AG09309 (cell line): ENCODE data around the gene PARK7.

ENCODE experiments used
- DNase-seq: peaks from one replicate; pipeline ENCODE4 v3.0.0-alpha.2; 2010; ENCODE audit warnings: low read depth
- H3K4me3 ChIP-seq: 2 replicates; pipeline ENCODE4 v1.5.1; 2011; ENCODE audit warnings: mild to moderate bottlenecking, low read depth, low read length, moderate library complexity; ENCODE audit not compliant: control insufficient read depth
- TF ChIP-seq, protein P1 (sequence below): IDR thresholded peaks from 2 replicates; pipeline ENCODE4 v1.5.1; 2011; ENCODE audit warnings: mild to moderate bottlenecking, low read depth, low read length, inconsistent platforms; ENCODE audit not compliant: insufficient read depth, control insufficient read depth; ENCODE audit errors: missing control alignments

The PARK7 gene

DNA sequence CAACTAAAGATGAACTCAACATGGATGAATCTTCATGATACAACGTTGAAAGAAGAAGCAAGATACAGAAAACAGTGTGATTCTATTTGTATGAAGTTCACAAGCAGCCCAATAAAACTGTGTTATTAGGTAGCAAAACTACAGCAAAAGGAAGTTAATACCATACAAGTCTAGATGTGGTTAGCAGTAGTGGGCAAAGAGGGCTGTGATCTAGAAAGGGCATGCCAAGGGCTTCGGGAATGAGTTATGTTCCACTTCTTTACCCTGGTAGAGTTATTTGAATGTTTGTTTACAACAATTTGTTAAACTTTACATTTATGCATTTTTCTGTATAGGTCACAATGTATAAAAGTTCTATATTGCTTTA is 30.1 kb upstream of the PARK7 start:
- H3K4me3 ChIP-seq = no peak overlapping the region
- DNase-seq = no peak
- TF ChIP-seq, protein P1, sequence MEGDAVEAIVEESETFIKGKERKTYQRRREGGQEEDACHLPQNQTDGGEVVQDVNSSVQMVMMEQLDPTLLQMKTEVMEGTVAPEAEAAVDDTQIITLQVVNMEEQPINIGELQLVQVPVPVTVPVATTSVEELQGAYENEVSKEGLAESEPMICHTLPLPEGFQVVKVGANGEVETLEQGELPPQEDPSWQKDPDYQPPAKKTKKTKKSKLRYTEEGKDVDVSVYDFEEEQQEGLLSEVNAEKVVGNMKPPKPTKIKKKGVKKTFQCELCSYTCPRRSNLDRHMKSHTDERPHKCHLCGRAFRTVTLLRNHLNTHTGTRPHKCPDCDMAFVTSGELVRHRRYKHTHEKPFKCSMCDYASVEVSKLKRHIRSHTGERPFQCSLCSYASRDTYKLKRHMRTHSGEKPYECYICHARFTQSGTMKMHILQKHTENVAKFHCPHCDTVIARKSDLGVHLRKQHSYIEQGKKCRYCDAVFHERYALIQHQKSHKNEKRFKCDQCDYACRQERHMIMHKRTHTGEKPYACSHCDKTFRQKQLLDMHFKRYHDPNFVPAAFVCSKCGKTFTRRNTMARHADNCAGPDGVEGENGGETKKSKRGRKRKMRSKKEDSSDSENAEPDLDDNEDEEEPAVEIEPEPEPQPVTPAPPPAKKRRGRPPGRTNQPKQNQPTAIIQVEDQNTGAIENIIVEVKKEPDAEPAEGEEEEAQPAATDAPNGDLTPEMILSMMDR = no peak

DNA sequence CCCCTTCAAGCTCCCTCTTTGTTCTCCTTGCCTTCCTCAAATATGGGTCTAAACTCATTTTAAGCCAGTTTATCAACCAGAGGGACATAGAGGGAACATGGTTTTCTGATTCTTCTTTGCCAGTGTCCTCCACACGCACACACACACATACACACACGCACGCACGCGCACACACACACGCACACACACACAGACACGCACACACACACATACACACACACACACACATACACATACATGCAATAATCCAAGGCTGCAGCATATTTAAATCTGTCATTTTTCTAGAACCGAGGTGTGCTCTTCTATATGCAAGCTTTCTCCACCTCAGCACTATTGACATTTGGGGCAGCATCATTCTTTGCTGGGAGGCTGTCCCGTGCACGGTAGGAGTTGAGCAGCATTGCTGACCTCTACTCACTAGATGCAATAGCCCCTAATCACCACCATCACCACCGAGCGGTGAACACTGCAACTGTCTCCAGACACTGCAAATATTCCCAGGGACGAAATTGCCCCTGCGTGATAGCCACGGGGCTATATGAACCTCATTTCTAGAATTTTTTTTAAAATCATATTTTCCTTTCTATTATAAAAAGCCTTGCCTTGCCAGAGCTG is 28.9 kb upstream of the PARK7 start:
- no peak overlapping the region for H3K4me3 ChIP-seq
- TF ChIP-seq, protein P1 = no peak
- no peak for DNase-seq

DNA sequence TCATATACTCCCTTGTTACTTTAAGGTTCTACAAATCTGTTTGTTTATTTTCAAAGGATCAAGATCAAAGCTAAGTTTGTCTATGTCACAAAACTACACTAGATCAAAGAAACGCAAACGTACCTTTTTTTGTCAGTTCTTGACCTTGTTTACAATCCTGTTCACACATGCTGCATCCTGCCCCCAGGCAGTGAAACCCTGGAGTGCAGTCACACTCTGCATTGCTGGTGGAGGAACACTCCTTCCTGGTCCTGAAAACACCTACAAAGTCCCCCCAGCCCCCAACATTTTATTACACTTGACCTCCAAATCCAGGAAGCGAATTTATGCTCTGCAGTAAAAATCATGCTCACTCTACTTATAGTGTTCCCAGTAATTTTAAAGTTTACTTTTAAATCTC is 23.4 kb upstream of the PARK7 start:
- TF ChIP-seq, protein P1 = no peak
- DNase-seq = no peak

DNA sequence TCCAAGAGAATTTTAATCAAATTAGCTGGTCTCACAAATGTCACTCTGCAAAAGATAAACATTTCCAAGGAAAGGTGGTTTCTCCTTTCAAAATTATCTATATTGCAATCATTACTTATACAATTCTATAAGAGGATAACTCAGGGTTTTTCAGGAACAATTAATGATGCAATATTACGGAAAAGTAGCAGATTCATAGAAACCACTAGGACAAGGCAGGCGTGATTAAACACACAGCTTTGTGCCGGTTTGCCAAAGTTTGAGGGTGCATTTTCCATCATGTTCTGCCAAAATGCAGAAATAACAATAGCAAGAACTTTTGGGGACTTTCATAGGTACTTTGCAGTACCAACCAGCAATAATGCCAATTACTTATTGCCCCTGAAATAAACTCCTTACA is 21.5 kb upstream of the PARK7 start:
- TF ChIP-seq, protein P1 = no peak
- no peak for DNase-seq
- no peak overlapping the region for H3K4me3 ChIP-seq

More for the DNA sequence above, 23.4 kb upstream of the PARK7 start:
- H3K4me3 ChIP-seq = no peak overlapping the region

DNA sequence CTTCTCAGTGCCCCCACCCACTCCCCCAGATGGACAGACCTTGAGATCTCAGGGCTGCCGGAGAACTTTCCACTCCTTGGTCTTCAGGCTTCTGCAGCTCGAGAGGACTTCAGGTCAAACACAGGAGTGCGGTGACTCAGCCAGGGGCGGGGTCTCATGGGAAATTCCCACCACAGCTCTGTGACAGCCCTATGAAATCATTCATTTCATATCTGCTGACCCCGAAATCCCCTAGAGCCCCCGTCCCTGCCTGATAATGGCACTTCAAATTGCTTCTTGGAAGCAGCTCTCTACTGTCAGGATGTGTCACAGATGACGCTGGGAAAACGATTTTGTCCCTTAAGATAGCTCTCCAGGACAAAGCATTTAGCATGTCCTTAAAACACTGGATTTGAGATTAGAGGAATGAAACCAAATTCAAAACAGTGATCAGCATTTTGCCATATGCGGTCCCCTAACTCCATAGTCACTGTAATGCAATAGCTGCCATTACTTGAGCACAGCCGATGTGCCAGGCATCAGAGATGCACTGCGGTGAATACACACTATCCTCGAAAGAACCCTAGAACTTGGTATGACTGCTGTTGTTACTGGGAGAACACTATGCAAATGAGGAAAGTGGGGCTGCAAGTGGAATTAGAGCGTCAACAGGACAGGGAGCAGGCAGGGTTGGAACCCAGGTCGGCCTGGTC is 20.6 kb upstream of the PARK7 start, which contains the start of gene TNFRSF9:
TSS of gene TNFRSF9 (minus strand) at position 95 of the 692 bp plus-strand sequence. CDS start 845 bp downstream, outside the sequence.
- TF ChIP-seq, protein P1 = no peak
- no peak within 1 kb of the TSS for H3K4me3 ChIP-seq
- no peak for DNase-seq

DNA sequence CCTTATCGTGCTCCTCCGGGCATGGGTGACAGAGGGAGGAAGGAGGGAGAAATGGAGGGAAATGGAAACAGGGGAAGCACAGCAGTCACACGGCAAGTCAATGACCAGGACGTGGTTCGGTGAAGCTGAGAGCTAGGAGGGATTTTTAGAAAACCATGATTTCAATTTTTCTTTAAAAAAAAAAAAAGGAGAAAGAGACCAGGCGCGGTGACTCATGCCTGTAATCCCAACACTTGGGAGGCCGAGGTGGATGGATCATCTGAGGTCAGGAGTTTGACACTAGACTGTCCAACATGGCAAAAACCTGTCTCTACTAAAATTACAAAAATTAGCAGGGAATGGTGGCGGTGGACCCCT is 20.1 kb upstream of the PARK7 start:
- H3K4me3 ChIP-seq = no peak overlapping the region
- TF ChIP-seq, protein P1 = no peak
- no peak for DNase-seq
